Body of pancreas (tissue), 4 donors: ENCODE results near the gene PCDHGC4. TPM values are rescaled to one million over a fixed set of nuclear protein-coding genes. Genes with fewer than 3 reads are reported as not detected.

Experiments used
- ATAC-seq: fragments of 150-250 bp; one replicate; pipeline ENCODE4 v1.9.1; 2016
- DNase-seq, 4 donors: peaks; one replicate each; pipeline ENCODE4 v3.0.0-alpha.2; 2019
- H3K27ac ChIP-seq, 4 donors: fragments of 200-600 bp; sonication (generic); 1 replicate in 3 of 4; 2 replicates in 1 of 4; pipeline versions ENCODE4 v1.5.1 to v1.6.1; 2016 to 2019; ENCODE audit warnings: mild to moderate bottlenecking in 1 of 4, mixed read lengths in 1 of 4, moderate library complexity in 1 of 4
- H3K27me3 ChIP-seq, 2 donors: fragments of 200-600 bp; sonication (generic); one replicate each; pipeline ENCODE4 v1.6.0; 2016; ENCODE audit warnings: mild to moderate bottlenecking in 1 of 2
- H3K36me3 ChIP-seq, 2 donors: fragments of 200-600 bp; sonication (generic); replicated peaks in 1 of 2; 2 replicates each; pipeline ENCODE4 v1.5.1; 2016; ENCODE audit warnings: low read depth in 2 of 2; ENCODE audit not compliant: insufficient read depth in 1 of 2
- H3K4me1 ChIP-seq: fragments of 200-600 bp; sonication (generic); one replicate; pipeline ENCODE4 v1.6.0; 2016
- H3K4me3 ChIP-seq, 2 donors: fragments of 200-600 bp; sonication (generic); 1 replicate in 1 of 2; 2 replicates in 1 of 2; pipeline ENCODE4 v1.5.1; 2016 to 2019
- H3K9me3 ChIP-seq, 3 donors: fragments of 200-600 bp; sonication (generic); 1 replicate in 2 of 3; 2 replicates in 1 of 3; pipeline ENCODE4 v1.5.1; 2016
- POLR2A ChIP-seq, 3 donors: fragments of 450-650 bp; IDR thresholded peaks; one replicate each; pipeline ENCODE4 v1.6.1; 2016; ENCODE audit warnings: antibody characterized with exemption in 3 of 3, mild to moderate bottlenecking in 2 of 3
- WGBS, 2 donors: methylation state at CpG; one replicate each; pipeline ENCODE4 v1.1.5; 2017; 5-methylcytosine and 5-hydroxymethylcytosine counted together
- intact Hi-C: fragments of 100-400 bp; cut with DNase I; formaldehyde crosslinking; loops from one replicate; pipeline ENCODE4 v1.15.1; 2023
- total RNA-seq, 2 donors: library from RNA; depleted of rRNA; stranded (reverse); fragments of >200 nt; gene quantifications; one replicate each; pipeline ENCODE4 v1.1.0, GENCODE V29; 2016
- TF ChIP-seq, protein P1 (sequence below), 7 experiments: fragments of 450-650 bp in 4 of 7; fragments of 200-600 bp in 3 of 7; sonication (generic) in 3 of 7; IDR thresholded peaks; one replicate each; pipeline ENCODE4 v1.5.1; 2016 to 2019; ENCODE audit warnings: antibody characterized with exemption in 7 of 7

PCDHGC4 gene
- total RNA-seq, 2 donors from 2014 or later, result 1.6 to 2.0 TPM

GRCh38 chr5:141534492-141535213 lies 49.8 kb downstream of the PCDHGC4 start:
- no peak overlapping the region for H3K27ac ChIP-seq
- intact Hi-C loops, result no loop called here
- 90 to 91% methylated on average over 4 of the region's 4 CpGs for WGBS, 2 donors
- peaks cover 0 to 4% of the 10 kb centered on the region in 2 donors for H3K36me3 ChIP-seq
- H3K4me3 ChIP-seq, result no peak overlapping the region
- TF ChIP-seq POLR2A (IDR thresholded peaks at IDR 0.05), result no peak
- TF ChIP-seq, protein P1, sequence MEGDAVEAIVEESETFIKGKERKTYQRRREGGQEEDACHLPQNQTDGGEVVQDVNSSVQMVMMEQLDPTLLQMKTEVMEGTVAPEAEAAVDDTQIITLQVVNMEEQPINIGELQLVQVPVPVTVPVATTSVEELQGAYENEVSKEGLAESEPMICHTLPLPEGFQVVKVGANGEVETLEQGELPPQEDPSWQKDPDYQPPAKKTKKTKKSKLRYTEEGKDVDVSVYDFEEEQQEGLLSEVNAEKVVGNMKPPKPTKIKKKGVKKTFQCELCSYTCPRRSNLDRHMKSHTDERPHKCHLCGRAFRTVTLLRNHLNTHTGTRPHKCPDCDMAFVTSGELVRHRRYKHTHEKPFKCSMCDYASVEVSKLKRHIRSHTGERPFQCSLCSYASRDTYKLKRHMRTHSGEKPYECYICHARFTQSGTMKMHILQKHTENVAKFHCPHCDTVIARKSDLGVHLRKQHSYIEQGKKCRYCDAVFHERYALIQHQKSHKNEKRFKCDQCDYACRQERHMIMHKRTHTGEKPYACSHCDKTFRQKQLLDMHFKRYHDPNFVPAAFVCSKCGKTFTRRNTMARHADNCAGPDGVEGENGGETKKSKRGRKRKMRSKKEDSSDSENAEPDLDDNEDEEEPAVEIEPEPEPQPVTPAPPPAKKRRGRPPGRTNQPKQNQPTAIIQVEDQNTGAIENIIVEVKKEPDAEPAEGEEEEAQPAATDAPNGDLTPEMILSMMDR (IDR thresholded peaks at IDR 0.05), result no peak
- no peaks in the 10 kb centered on the region for H3K27me3 ChIP-seq
- H3K9me3 ChIP-seq, result no peaks in the 10 kb centered on the region
- DNase-seq (no peak), ATAC-seq (no peak)
- peaks cover 3% of the 10 kb centered on the region for H3K4me1 ChIP-seq

Other genes starting within 250 kb of the PCDHGC4 start
- gene PCDHB15, start 239.6 kb upstream of the PCDHGC4 start, total RNA-seq, result 1 to 10 TPM; 3.1 to 3.6 TPM
- gene SLC25A2, start 181.0 kb upstream of the PCDHGC4 start, total RNA-seq, result not detected
- 10 to 100 TPM; 28.7 to 32.2 TPM for gene TAF7, start 164.2 kb upstream of the PCDHGC4 start, total RNA-seq
- gene PCDHGA1, start 154.5 kb upstream of the PCDHGC4 start, total RNA-seq, result under 1 TPM; 0.33 to 0.78 TPM
- gene PCDHGA2, start 146.3 kb upstream of the PCDHGC4 start, total RNA-seq, result 1 to 10 TPM; 2.0 to 2.9 TPM
- gene PCDHGA3, start 141.2 kb upstream of the PCDHGC4 start, total RNA-seq, result 10 to 100 TPM in 1 of 2 donors, 1 to 10 TPM in 1; 4.2 to 11.2 TPM
- gene PCDHGB1, start 134.9 kb upstream of the PCDHGC4 start, total RNA-seq, result 1 to 10 TPM; 3.9 to 6.9 TPM
- gene PCDHGA4, start 130.0 kb upstream of the PCDHGC4 start, total RNA-seq, result 10 to 100 TPM in 1 of 2 donors, 1 to 10 TPM in 1; 6.7 to 10.9 TPM
- 1 to 10 TPM; 2.3 to 9.3 TPM for gene PCDHGB2, start 125.0 kb upstream of the PCDHGC4 start, total RNA-seq
- 1 to 10 TPM; 5.6 to 6.0 TPM for gene PCDHGA5, start 120.9 kb upstream of the PCDHGC4 start, total RNA-seq
- gene PCDHGB3, start 114.8 kb upstream of the PCDHGC4 start, total RNA-seq, result 10 to 100 TPM in 1 of 2 donors, 1 to 10 TPM in 1; 4.2 to 10.2 TPM
- 10 to 100 TPM in 1 of 2 donors, 1 to 10 TPM in 1; 5.2 to 11.2 TPM for gene PCDHGA6, start 111.1 kb upstream of the PCDHGC4 start, total RNA-seq
- 1 to 10 TPM; 5.2 to 7.6 TPM for gene PCDHGA7, start 102.3 kb upstream of the PCDHGC4 start, total RNA-seq
- gene PCDHGB4, start 97.3 kb upstream of the PCDHGC4 start, total RNA-seq, result 1 to 10 TPM; 3.6 to 4.9 TPM
- 10 to 100 TPM in 1 of 2 donors, 1 to 10 TPM in 1; 4.2 to 10.2 TPM for gene PCDHGA8, start 92.4 kb upstream of the PCDHGC4 start, total RNA-seq
- gene PCDHGB5, start 87.1 kb upstream of the PCDHGC4 start, total RNA-seq, result 10 to 100 TPM in 1 of 2 donors, 1 to 10 TPM in 1; 7.8 to 15.2 TPM
- gene PCDHGA9, start 82.3 kb upstream of the PCDHGC4 start, total RNA-seq, result 1 to 10 TPM; 4.9 to 8.2 TPM
- 1 to 10 TPM; 4.6 to 8.0 TPM for gene PCDHGB6, start 77.0 kb upstream of the PCDHGC4 start, total RNA-seq
- 1 to 10 TPM; 5.3 to 5.4 TPM for gene PCDHGA10, start 72.0 kb upstream of the PCDHGC4 start, total RNA-seq
- gene PCDHGB7, start 67.4 kb upstream of the PCDHGC4 start, total RNA-seq, result 1 to 10 TPM; 7.0 to 7.9 TPM
- 1 to 10 TPM; 4.9 to 6.9 TPM for gene PCDHGA11, start 64.0 kb upstream of the PCDHGC4 start, total RNA-seq
- gene PCDHGA12, start 54.5 kb upstream of the PCDHGC4 start, total RNA-seq, result 1 to 10 TPM; 5.3 to 5.4 TPM
- gene PCDHGC3, start 9.1 kb upstream of the PCDHGC4 start, total RNA-seq, result 10 to 100 TPM in 1 of 2 donors, 1 to 10 TPM in 1; 9.6 to 16.1 TPM
- 1 to 10 TPM; 2.0 to 3.1 TPM for gene PCDHGC5, start 4.1 kb downstream of the PCDHGC4 start, total RNA-seq
- 10 to 100 TPM; 28.3 to 47.0 TPM for gene DIAPH1, start 134.0 kb downstream of the PCDHGC4 start, total RNA-seq
- gene HDAC3, start 151.8 kb downstream of the PCDHGC4 start, total RNA-seq, result 10 to 100 TPM; 42.8 to 63.8 TPM
- 1 to 10 TPM; 2.9 to 8.9 TPM for gene RELL2, start 152.0 kb downstream of the PCDHGC4 start, total RNA-seq
- gene FCHSD1, start 166.4 kb downstream of the PCDHGC4 start, total RNA-seq, result 10 to 100 TPM; 34.8 to 40.9 TPM
- gene ARAP3, start 197.2 kb downstream of the PCDHGC4 start, total RNA-seq, result 1 to 10 TPM; 3.9 to 4.6 TPM